GM19035 (cell line): ENCODE results near the gene SIDT2.

Experiments used
- ATAC-seq: cut with Tn5 transposase; IDR thresholded peaks from one replicate; pipeline ENCODE4 v1.9.1; 2021; ENCODE audit not compliant: unreplicated experiment

The SIDT2 gene

GRCh38 chr11:117188620-117189081 is 10.1 kb downstream of the SIDT2 start:
- no peak for ATAC-seq

GRCh38 chr11:117189191-117189940 is 10.8 kb downstream of the SIDT2 start:
- no peak for ATAC-seq

- no peak for ATAC-seq
These were observed 11.5 kb downstream of the SIDT2 start for GRCh38 chr11:117189941-117190544.

GRCh38 chr11:117191680-117192400 is 13.3 kb downstream of the SIDT2 start:
- no peak for ATAC-seq

GRCh38 chr11:117192401-117192875 is 13.9 kb downstream of the SIDT2 start:
- ATAC-seq, result no peak

GRCh38 chr11:117193130-117194020 is 14.8 kb downstream of the SIDT2 start:
- ATAC-seq, result no peak

GRCh38 chr11:117194267-117194666 is 15.7 kb downstream of the SIDT2 start:
- ATAC-seq, result no peak

GRCh38 chr11:117195258-117195657 is 16.7 kb downstream of the SIDT2 start:
- ATAC-seq, result no peak

GRCh38 chr11:117195761-117196160 is 17.2 kb downstream of the SIDT2 start:
- no peak for ATAC-seq

- ATAC-seq, result no peak
These were observed 18.5 kb downstream of the SIDT2 start for GRCh38 chr11:117197006-117197405.

- no peak for ATAC-seq
These were observed 19.2 kb downstream of the SIDT2 start for GRCh38 chr11:117197516-117198456.

- ATAC-seq, result no peak
These were observed 20.1 kb downstream of the SIDT2 start for GRCh38 chr11:117198613-117199012.

GRCh38 chr11:117199053-117199915 is 20.7 kb downstream of the SIDT2 start, which contains the start of gene TAGLN:
Gene TAGLN (plus strand): TSS chr11:117199370. CDS start chr11:117203014, 3,644 bp downstream.
- ATAC-seq, result no peak

GRCh38 chr11:117199916-117200812 is 21.6 kb downstream of the SIDT2 start:
- no peak for ATAC-seq

- ATAC-seq, result no peak
These were observed 22.5 kb downstream of the SIDT2 start for GRCh38 chr11:117200813-117201657.

- no peak for ATAC-seq
These were observed 23.2 kb downstream of the SIDT2 start for GRCh38 chr11:117201658-117202305.
